ENCODE results near the gene TPK1. TPM values are rescaled to one million over a fixed set of nuclear protein-coding genes. Genes with fewer than 3 reads are reported as not detected.
A peak's percentile ranks its signal among the peaks of the same experiment; 100 is the strongest.

The TPK1 gene
- total RNA-seq, 1 donor from 2014 or later: 20.0 TPM

DNA sequence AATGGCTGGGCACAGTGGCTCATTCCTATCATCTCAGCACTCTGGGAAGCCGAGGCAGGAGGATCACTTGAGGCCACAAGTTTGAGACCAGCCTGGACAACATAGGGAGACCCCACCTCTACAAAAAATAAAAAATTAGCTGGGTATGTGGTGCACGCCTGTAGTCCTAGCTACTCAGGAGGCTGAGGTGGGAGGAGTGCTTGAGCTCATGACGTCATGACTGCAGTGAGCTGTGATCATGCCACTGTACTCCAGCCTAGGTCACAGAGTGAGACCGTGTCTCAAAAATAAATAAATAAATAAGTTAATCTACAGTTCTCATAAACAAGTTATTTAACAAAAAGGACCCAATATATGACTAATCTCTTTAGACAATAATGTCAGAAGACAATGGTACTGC is 76.2 kb downstream of the TPK1 start:
- intact Hi-C loops (cut with micrococcal nuclease): no loop called here
- ATAC-seq (ENCODE audit: low read depth): no peak
- no peaks in the 10 kb centered on the region for H3K27me3 Mint-ChIP-seq
- TF ChIP-seq, protein P1, sequence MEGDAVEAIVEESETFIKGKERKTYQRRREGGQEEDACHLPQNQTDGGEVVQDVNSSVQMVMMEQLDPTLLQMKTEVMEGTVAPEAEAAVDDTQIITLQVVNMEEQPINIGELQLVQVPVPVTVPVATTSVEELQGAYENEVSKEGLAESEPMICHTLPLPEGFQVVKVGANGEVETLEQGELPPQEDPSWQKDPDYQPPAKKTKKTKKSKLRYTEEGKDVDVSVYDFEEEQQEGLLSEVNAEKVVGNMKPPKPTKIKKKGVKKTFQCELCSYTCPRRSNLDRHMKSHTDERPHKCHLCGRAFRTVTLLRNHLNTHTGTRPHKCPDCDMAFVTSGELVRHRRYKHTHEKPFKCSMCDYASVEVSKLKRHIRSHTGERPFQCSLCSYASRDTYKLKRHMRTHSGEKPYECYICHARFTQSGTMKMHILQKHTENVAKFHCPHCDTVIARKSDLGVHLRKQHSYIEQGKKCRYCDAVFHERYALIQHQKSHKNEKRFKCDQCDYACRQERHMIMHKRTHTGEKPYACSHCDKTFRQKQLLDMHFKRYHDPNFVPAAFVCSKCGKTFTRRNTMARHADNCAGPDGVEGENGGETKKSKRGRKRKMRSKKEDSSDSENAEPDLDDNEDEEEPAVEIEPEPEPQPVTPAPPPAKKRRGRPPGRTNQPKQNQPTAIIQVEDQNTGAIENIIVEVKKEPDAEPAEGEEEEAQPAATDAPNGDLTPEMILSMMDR (IDR thresholded peaks at IDR 0.05): no peak
- POLR2A ChIA-PET: no interaction called here
- H3K4me3 Mint-ChIP-seq: no peak overlapping the region
- peaks cover 11% of the 10 kb centered on the region for H3K4me1 Mint-ChIP-seq
- H3K27ac Mint-ChIP-seq: no peak overlapping the region
- H3K36me3 Mint-ChIP-seq (ENCODE audit: low read depth): peaks cover 29% of the 10 kb centered on the region
- peaks cover 2% of the 10 kb centered on the region for H3K9me3 Mint-ChIP-seq
- CTCF ChIA-PET: no interaction called here
- no peak for DNase-seq

DNA sequence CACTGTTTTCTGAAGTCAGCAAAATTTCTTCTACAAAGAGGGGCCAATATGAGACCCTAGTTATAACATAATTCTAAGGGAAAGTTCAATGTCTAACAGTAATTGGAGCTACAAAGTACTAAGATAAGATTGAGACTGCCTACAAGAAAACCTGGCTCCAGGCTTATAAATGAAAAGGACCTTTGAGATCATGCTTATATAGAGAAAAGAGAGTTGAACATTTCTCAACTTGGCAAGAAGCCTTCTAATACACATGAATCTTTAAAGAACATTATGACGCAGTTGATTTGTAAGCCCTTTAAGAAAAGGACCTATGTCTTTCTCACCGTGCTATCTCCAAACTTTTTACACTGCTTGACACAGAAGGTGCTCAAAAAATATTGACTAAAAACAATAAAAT is 87.9 kb downstream of the TPK1 start:
- TF ChIP-seq, protein P1 (IDR thresholded peaks at IDR 0.05): no peak
- DNase-seq (no peak), ATAC-seq (ENCODE audit: low read depth) (no peak)
- Mint-ChIP-seq H3K9me3 (no peaks in the 10 kb centered on the region), H3K27ac (no peak overlapping the region), H3K4me1 (no peaks in the 10 kb centered on the region), H3K27me3 (no peaks in the 10 kb centered on the region), H3K36me3 (ENCODE audit: low read depth) (no peaks in the 10 kb centered on the region), H3K4me3 (no peak overlapping the region)
- intact Hi-C loops (cut with micrococcal nuclease): no loop called here
- CTCF ChIA-PET: no interaction called here
- POLR2A ChIA-PET: interaction anchor here (0.6 kb wide), 1 partner anchor 50 kb away, joined by 4 read pairs; no protein-coding TSS in a partner anchor

DNA sequence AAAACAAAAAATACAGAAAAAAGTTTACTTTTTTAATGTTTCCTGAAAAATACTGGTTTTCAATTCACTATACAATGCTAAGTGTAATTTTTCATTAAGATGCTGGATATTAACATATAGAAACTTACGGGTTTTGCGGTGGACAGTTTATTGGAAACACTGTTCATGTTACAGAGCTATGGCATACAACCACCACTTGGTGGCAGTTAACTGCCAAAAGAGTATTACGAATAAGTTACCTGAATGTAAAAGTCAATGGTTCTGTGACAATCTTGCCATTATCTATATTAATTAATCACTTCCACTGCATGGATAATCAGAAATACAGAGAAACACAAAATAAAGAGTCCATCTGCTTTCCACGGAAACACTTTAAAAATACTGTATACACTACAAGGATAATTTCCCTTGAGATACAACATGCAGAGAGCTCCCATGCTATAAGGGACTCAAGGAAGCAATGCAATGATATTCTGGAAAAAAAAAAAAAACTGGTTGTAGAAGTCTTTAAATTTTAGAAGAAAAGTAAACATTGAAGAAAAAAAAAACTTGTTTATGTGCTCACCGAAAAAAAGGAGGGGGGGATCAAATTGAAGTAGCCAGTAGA is 97.0 kb downstream of the TPK1 start:
- intact Hi-C loops (cut with micrococcal nuclease): loop anchor here (1.0 to 10.0 kb wide), 7 partner anchors 96 to 1352 kb away; no protein-coding TSS in a partner anchor
- DNase-seq (no peak), ATAC-seq (ENCODE audit: low read depth) (peak; percentile 52)
- H3K27ac Mint-ChIP-seq: no peak overlapping the region
- no peaks in the 10 kb centered on the region for H3K27me3 Mint-ChIP-seq
- H3K9me3 Mint-ChIP-seq: no peaks in the 10 kb centered on the region
- no peaks in the 10 kb centered on the region for H3K36me3 Mint-ChIP-seq (ENCODE audit: low read depth)
- H3K4me3 Mint-ChIP-seq: no peak overlapping the region
- ChIA-PET CTCF (interaction anchor here (0.7 to 2.7 kb wide), 13 partner anchors 10 to 1352 kb away, joined by 3 to 18 read pairs (median 3); partner anchors contain the start of gene TPK1), POLR2A (interaction anchor here (1.6 to 2.8 kb wide), 2 partner anchors 74 to 97 kb away, joined by 3 to 18 read pairs; partner anchors contain the start of gene TPK1)
- TF ChIP-seq, protein P1 (IDR thresholded peaks at IDR 0.05): peak; percentile 68
- peaks cover 2% of the 10 kb centered on the region for H3K4me1 Mint-ChIP-seq

DNA sequence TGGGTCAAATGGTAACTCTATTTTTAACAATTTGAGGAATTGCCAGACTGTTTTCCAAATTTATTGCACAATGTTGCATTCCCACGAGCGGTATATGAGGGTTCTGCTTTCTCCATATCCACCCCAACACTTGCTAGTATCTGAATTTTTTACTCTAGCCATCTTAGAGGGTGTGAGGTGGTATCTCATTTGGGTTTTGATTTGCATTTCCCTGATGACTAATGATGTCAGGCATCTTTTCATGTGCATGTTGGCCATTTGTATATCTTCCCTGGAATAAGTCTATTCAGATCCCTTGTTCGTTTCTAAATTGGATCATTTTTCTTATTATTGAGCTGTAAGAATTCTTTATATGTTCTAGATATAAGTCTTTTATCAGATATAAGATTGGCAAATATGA is 97.7 kb downstream of the TPK1 start:
- H3K27ac Mint-ChIP-seq: no peak overlapping the region
- TF ChIP-seq, protein P1 (IDR thresholded peaks at IDR 0.05): no peak
- H3K27me3 Mint-ChIP-seq: no peaks in the 10 kb centered on the region
- no peak overlapping the region for H3K4me3 Mint-ChIP-seq
- intact Hi-C loops (cut with micrococcal nuclease): loop anchor here (1.0 to 10.0 kb wide), 6 partner anchors 97 to 1353 kb away; no protein-coding TSS in a partner anchor
- DNase-seq (no peak), ATAC-seq (ENCODE audit: low read depth) (no peak)
- peaks cover 2% of the 10 kb centered on the region for H3K4me1 Mint-ChIP-seq
- ChIA-PET CTCF (interaction anchor here (1.1 to 2.7 kb wide), 11 partner anchors 10 to 1352 kb away, joined by 3 to 18 read pairs (median 3); partner anchors contain the start of gene TPK1), POLR2A (interaction anchor here (2.8 kb wide), 1 partner anchor 97 kb away, joined by 18 read pairs; the partner anchor contains the start of gene TPK1)
- no peaks in the 10 kb centered on the region for H3K36me3 Mint-ChIP-seq (ENCODE audit: low read depth)
- H3K9me3 Mint-ChIP-seq: no peaks in the 10 kb centered on the region

DNA sequence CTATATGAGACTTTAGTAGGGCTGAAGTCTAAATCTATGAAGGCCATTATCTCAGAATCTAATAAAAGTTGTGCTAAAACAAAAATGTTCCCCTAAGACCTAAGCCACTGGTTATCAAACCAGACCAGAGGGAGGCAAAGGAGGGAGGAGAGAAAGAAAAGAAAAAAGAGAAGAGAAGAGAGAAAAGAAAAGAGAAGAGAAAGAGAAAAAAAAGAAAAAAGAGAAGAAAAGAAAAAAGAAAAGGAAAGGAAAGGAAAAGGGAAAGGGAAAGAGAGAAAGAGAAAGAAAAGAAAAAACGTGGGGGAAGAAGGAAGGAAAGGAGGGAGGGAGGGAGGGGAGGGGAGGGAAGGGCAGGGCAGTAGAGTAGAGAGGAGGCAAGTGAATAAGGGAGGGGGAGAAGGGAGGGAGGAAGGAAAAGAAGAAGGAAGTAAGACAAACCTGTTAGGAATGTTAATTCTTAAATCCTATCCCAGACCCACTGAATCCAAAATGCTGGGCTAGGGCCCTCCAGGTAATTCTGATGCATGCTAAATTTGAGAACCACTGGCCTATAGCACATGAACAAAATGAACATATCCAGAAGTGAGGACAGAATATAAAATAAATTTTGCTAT is 98.9 kb downstream of the TPK1 start:
- ChIA-PET POLR2A (no interaction called here), CTCF (interaction anchor here (1.4 to 1.6 kb wide), 2 partner anchors 11 to 98 kb away, joined by 3 to 4 read pairs; no protein-coding TSS in a partner anchor)
- ATAC-seq (ENCODE audit: low read depth) (no peak), DNase-seq (no peak)
- peaks cover 2% of the 10 kb centered on the region for H3K36me3 Mint-ChIP-seq (ENCODE audit: low read depth)
- H3K4me1 Mint-ChIP-seq: peaks cover 2% of the 10 kb centered on the region
- TF ChIP-seq, protein P1 (IDR thresholded peaks at IDR 0.05): no peak
- H3K9me3 Mint-ChIP-seq: no peaks in the 10 kb centered on the region
- no peak overlapping the region for H3K27ac Mint-ChIP-seq
- H3K27me3 Mint-ChIP-seq: no peaks in the 10 kb centered on the region
- intact Hi-C loops (cut with micrococcal nuclease): loop anchor here (5.0 to 10.0 kb wide), 3 partner anchors 188 to 590 kb away; no protein-coding TSS in a partner anchor
- H3K4me3 Mint-ChIP-seq: no peak overlapping the region
